Activated B cell treated with CpG ODN at 0.5 μM for 24 hours (primary cell): Measurements from ENCODE around the gene SPAG4. TPM values are rescaled to one million over a fixed set of nuclear protein-coding genes. Genes with fewer than 3 reads are reported as not detected.

ENCODE experiments used
- ATAC-seq: fragments of 200-7000 bp; cut with Tn5 transposase; one replicate; pipeline ENCODE4 v1.10.0; 2021; ENCODE audit warnings: low read depth, mild to moderate bottlenecking, moderate library complexity
- CTCF ChIA-PET: fragments of 350-600 bp; sonication (Branson Sonifier 250); formaldehyde crosslinking; loops from one replicate; lab custom pipeline; 2021; ENCODE audit warnings: antibody characterized with exemption; lab: Charles Lee
- POLR2A ChIA-PET: fragments of 350-600 bp; sonication (Branson Sonifier 250); formaldehyde crosslinking; loops from one replicate; lab custom pipeline; 2021; ENCODE audit warnings: antibody characterized with exemption; lab: Charles Lee
- DNase-seq: peaks from one replicate; pipeline ENCODE4 v3.0.0; 2022
- H3K27ac Mint-ChIP-seq: one replicate; pipeline ENCODE4 v1.8.0; 2020; ENCODE audit warnings: mixed read lengths
- H3K27me3 Mint-ChIP-seq: one replicate; pipeline ENCODE4 v1.8.0; 2021; ENCODE audit warnings: mixed read lengths
- H3K36me3 Mint-ChIP-seq: one replicate; pipeline ENCODE4 v1.8.0; 2021; ENCODE audit warnings: low read depth, mixed read lengths
- H3K4me1 Mint-ChIP-seq: one replicate; pipeline ENCODE4 v1.8.0; 2021; ENCODE audit warnings: mixed read lengths
- H3K4me3 Mint-ChIP-seq: one replicate; pipeline ENCODE4 v1.8.0; 2020; ENCODE audit warnings: mild to moderate bottlenecking, mixed read lengths
- H3K9me3 Mint-ChIP-seq: one replicate; pipeline ENCODE4 v1.8.0; 2020; ENCODE audit warnings: mixed read lengths
- CTCF ChIP-seq: fragments of 200-600 bp; IDR thresholded peaks from one replicate; pipeline ENCODE4 v1.8.0; 2022; ENCODE audit warnings: antibody characterized with exemption, mild to moderate bottlenecking
- intact Hi-C: fragments of 100-400 bp; cut with micrococcal nuclease; formaldehyde crosslinking; loops from one replicate; pipeline ENCODE4 v1.15.1; 2024
- total RNA-seq: library from RNA; stranded (reverse); gene quantifications from 2 replicates; pipeline ENCODE4 v1.2.3, GENCODE V29; 2022

The SPAG4 gene
- total RNA-seq, 1 donor from 2014 or later = 2.2 TPM

- DNase-seq = no peak
- CTCF ChIA-PET = interaction anchor here (0.9 to 1.4 kb wide), 7 partner anchors 10 to 282 kb away, joined by 3 to 9 read pairs (median 4); partner anchors contain the start of gene SPAG4
- Mint-ChIP-seq H3K4me3 (peak overlapping the region; percentile 38), H3K27me3 (peaks cover 29% of the 10 kb centered on the region), H3K9me3 (no peaks in the 10 kb centered on the region), H3K4me1 (peaks cover 13% of the 10 kb centered on the region), H3K36me3 (no peaks in the 10 kb centered on the region), H3K27ac (no peak overlapping the region)
- intact Hi-C loops = loop anchor here (1.0 to 5.0 kb wide), 4 partner anchors 14 to 140 kb away; partner anchors contain the start of genes CPNE1, NFS1, RBM12 and ROMO1
- POLR2A ChIA-PET = interaction anchor here (0.5 to 2.0 kb wide), 6 partner anchors 14 to 265 kb away, joined by 3 to 10 read pairs (median 5); partner anchors contain the start of genes CPNE1, ERGIC3, NFS1 and RBM12
- ATAC-seq = no peak
- no peak for TF ChIP-seq CTCF
Measured at GRCh38 chr20:35601990-35602389, 13.6 kb upstream of the SPAG4 start.

- DNase-seq (no peak), ATAC-seq (no peak)
- ChIA-PET POLR2A (no interaction called here), CTCF (interaction anchor here (1.0 kb wide), 1 partner anchor 139 kb away, joined by 4 read pairs; no protein-coding TSS in a partner anchor)
- no peak for TF ChIP-seq CTCF
- Mint-ChIP-seq H3K4me1 (peaks cover 13% of the 10 kb centered on the region), H3K36me3 (no peaks in the 10 kb centered on the region), H3K9me3 (no peaks in the 10 kb centered on the region), H3K27me3 (peaks cover 25% of the 10 kb centered on the region), H3K4me3 (peak overlapping the region; percentile 33), H3K27ac (no peak overlapping the region)
- intact Hi-C loops = loop anchor here (5.0 kb wide), 2 partner anchors 59 to 141 kb away; partner anchors contain the start of genes CPNE1 and RBM12
Measured at GRCh38 chr20:35602851-35603495, 12.7 kb upstream of the SPAG4 start.

- no peak for ATAC-seq
- H3K27ac Mint-ChIP-seq = no peak overlapping the region
- H3K4me3 Mint-ChIP-seq = no peak overlapping the region
- intact Hi-C loops = loop anchor here (5.0 kb wide), 2 partner anchors 58 to 142 kb away; partner anchors contain the start of genes CPNE1 and RBM12
- ChIA-PET CTCF (interaction anchor here (1.0 to 2.1 kb wide), 3 partner anchors 60 to 143 kb away, joined by 3 to 4 read pairs (median 4); partner anchors contain the start of genes CPNE1 and RBM12), POLR2A (interaction anchor here (0.5 kb wide), 1 partner anchor 91 kb away, joined by 3 read pairs; no protein-coding TSS in a partner anchor)
- no peak for DNase-seq
- TF ChIP-seq CTCF = no peak
- no peaks in the 10 kb centered on the region for H3K36me3 Mint-ChIP-seq
- H3K9me3 Mint-ChIP-seq = no peaks in the 10 kb centered on the region
- H3K27me3 Mint-ChIP-seq = peaks cover 25% of the 10 kb centered on the region
- H3K4me1 Mint-ChIP-seq = peaks cover 13% of the 10 kb centered on the region
Measured at GRCh38 chr20:35603695-35604448, 11.8 kb upstream of the SPAG4 start.

- POLR2A ChIA-PET = no interaction called here
- TF ChIP-seq CTCF = no peak
- H3K27ac Mint-ChIP-seq = no peak overlapping the region
- H3K4me1 Mint-ChIP-seq = peaks cover 13% of the 10 kb centered on the region
- no peaks in the 10 kb centered on the region for H3K36me3 Mint-ChIP-seq
- intact Hi-C loops = loop anchor here (5.0 kb wide), 2 partner anchors 58 to 142 kb away; partner anchors contain the start of genes CPNE1 and RBM12
- DNase-seq (no peak), ATAC-seq (no peak)
- peaks cover 22% of the 10 kb centered on the region for H3K27me3 Mint-ChIP-seq
- CTCF ChIA-PET = interaction anchor here (1.3 to 2.1 kb wide), 2 partner anchors 60 to 143 kb away, joined by 3 to 4 read pairs; partner anchors contain the start of genes CPNE1 and RBM12
- H3K9me3 Mint-ChIP-seq = no peaks in the 10 kb centered on the region
- no peak overlapping the region for H3K4me3 Mint-ChIP-seq
Measured at GRCh38 chr20:35604449-35604747, 11.2 kb upstream of the SPAG4 start.
